HL-60/S4 treated with retinoic acid at 250 ng/mL for 4 days and 3 days (cell line): ENCODE data around the gene C9orf85.

ENCODE experiments used
- in situ Hi-C: fragments of 300-500 bp; cut with MboI; formaldehyde crosslinking; loops from 2 replicates; pipeline ENCODE4 v1.7.0; 2022; ENCODE audit warnings: low sequenced_read_pairs

The C9orf85 gene

GRCh38 chr9:71901695-71902597 is 9.5 kb upstream of the C9orf85 start:
- in situ Hi-C loops: no loop called here

GRCh38 chr9:71904076-71904475 is 7.4 kb upstream of the C9orf85 start:
- in situ Hi-C loops: no loop called here

GRCh38 chr9:71908825-71909224 is 2.6 kb upstream of the C9orf85 start:
- in situ Hi-C loops: no loop called here

- in situ Hi-C loops: no loop called here
These were observed 1.4 kb upstream of the C9orf85 start for GRCh38 chr9:71909887-71910649.

- in situ Hi-C loops: no loop called here
These were observed 784 bp upstream of the C9orf85 start for GRCh38 chr9:71910650-71911060.

GRCh38 chr9:71911908-71912335 is 483 bp downstream of the C9orf85 start:
- in situ Hi-C loops: no loop called here

GRCh38 chr9:71915495-71915894 is 4.1 kb downstream of the C9orf85 start:
- in situ Hi-C loops: no loop called here

GRCh38 chr9:71916834-71917534 is 5.5 kb downstream of the C9orf85 start:
- in situ Hi-C loops: no loop called here

- in situ Hi-C loops: no loop called here
These were observed 7.0 kb downstream of the C9orf85 start for GRCh38 chr9:71918419-71918818.

GRCh38 chr9:71920456-71921189 is 9.2 kb downstream of the C9orf85 start:
- in situ Hi-C loops: no loop called here

GRCh38 chr9:71921190-71921814 is 9.9 kb downstream of the C9orf85 start:
- in situ Hi-C loops: no loop called here

- in situ Hi-C loops: no loop called here
These were observed 13.1 kb downstream of the C9orf85 start for GRCh38 chr9:71924576-71924975.

GRCh38 chr9:71925834-71926233 is 14.4 kb downstream of the C9orf85 start:
- in situ Hi-C loops: no loop called here

GRCh38 chr9:71928376-71928775 is 16.9 kb downstream of the C9orf85 start:
- in situ Hi-C loops: no loop called here

- in situ Hi-C loops: no loop called here
These were observed 17.4 kb downstream of the C9orf85 start for GRCh38 chr9:71928806-71929205.

GRCh38 chr9:71929223-71929622 is 17.8 kb downstream of the C9orf85 start:
- in situ Hi-C loops: no loop called here

- in situ Hi-C loops: no loop called here
These were observed 18.5 kb downstream of the C9orf85 start for GRCh38 chr9:71929791-71930440.

- in situ Hi-C loops: no loop called here
These were observed 19.7 kb downstream of the C9orf85 start for GRCh38 chr9:71931166-71931565.

- in situ Hi-C loops: no loop called here
These were observed 24.6 kb downstream of the C9orf85 start for GRCh38 chr9:71936066-71936465.
